HK-2 (cell line): Measurements from ENCODE around the gene C3.

Source experiments
- DNase-seq: peaks from one replicate; pipeline ENCODE4 v3.0.0-alpha.2; 2018; ENCODE audit not compliant: unreplicated experiment

The C3 gene

GRCh38 chr19:6730941-6731670 is 10.7 kb upstream of the C3 start:
- DNase-seq = no peak

- no peak for DNase-seq
Observed at GRCh38 chr19:6730153-6730804, 9.8 kb upstream of the C3 start.

- DNase-seq = no peak
Observed at GRCh38 chr19:6729573-6730152, 9.2 kb upstream of the C3 start.

GRCh38 chr19:6728346-6728745 is 7.9 kb upstream of the C3 start:
- DNase-seq = no peak

- peak; percentile 38 for DNase-seq
Observed at GRCh38 chr19:6725513-6726231, 5.2 kb upstream of the C3 start.

GRCh38 chr19:6724631-6725492 is 4.4 kb upstream of the C3 start:
- peak; percentile 35 for DNase-seq

GRCh38 chr19:6723738-6724137 is 3.3 kb upstream of the C3 start:
- no peak for DNase-seq

GRCh38 chr19:6723108-6723618 is 2.7 kb upstream of the C3 start:
- DNase-seq = peak; percentile 59

GRCh38 chr19:6721773-6722172 is 1.3 kb upstream of the C3 start:
- DNase-seq = no peak

GRCh38 chr19:6721138-6721474 is 656 bp upstream of the C3 start:
- DNase-seq = no peak

- no peak for DNase-seq
Observed at GRCh38 chr19:6719992-6720368, 470 bp downstream of the C3 start.

- no peak for DNase-seq
Observed at GRCh38 chr19:6719540-6719861, 949 bp downstream of the C3 start.

- no peak for DNase-seq
Observed at GRCh38 chr19:6718741-6719539, 1.5 kb downstream of the C3 start.

GRCh38 chr19:6718111-6718740 is 2.2 kb downstream of the C3 start:
- DNase-seq = no peak

- no peak for DNase-seq
Observed at GRCh38 chr19:6717441-6717971, 2.9 kb downstream of the C3 start.

- no peak for DNase-seq
Observed at GRCh38 chr19:6717036-6717435, 3.4 kb downstream of the C3 start.

- DNase-seq = no peak
Observed at GRCh38 chr19:6716610-6716970, 3.9 kb downstream of the C3 start.

GRCh38 chr19:6714749-6715555 is 5.5 kb downstream of the C3 start:
- no peak for DNase-seq
